Measurements from ENCODE around the gene CGB7. TPM values are rescaled to one million over a fixed set of nuclear protein-coding genes. Genes with fewer than 3 reads are reported as not detected.
"Not testable (repeated sequence)": the region's sequence is repeated elsewhere in the genome, so short reads cannot be mapped to it uniquely, and the experiment has no call there.

The CGB7 gene
- total RNA-seq, 1 experiment from 2014 or later, result 0.08 TPM

- peaks cover 8% of the 10 kb centered on the region; the same call in 1 of the 2 replicates for H3K9me3 ChIP-seq (replicated peaks)
- peaks cover 16% of the 10 kb centered on the region for H3K27me3 ChIP-seq (replicated peaks)
- H3K4me3 ChIP-seq, result no peak within 1 kb of the TSS
- H3K4me1 ChIP-seq (replicated peaks), result no peaks in the 10 kb centered on the region
- H3K27ac ChIP-seq, result no peak within 1 kb of the TSS
- DNase-seq (ENCODE audit: low read depth in 1 of 2, low spot score in 2 of 2), result no peak
- no peaks in the 10 kb centered on the region for H3K36me3 ChIP-seq
These were observed 7.4 kb upstream of the CGB7 start, which contains the start of gene NTF4 for GRCh38 chr19:49064768-49065611. Gene NTF4, minus strand, starts transcription at chr19:49064818. Its CDS starts 2,821 bp downstream, at chr19:49061997.

GRCh38 chr19:49064029-49064629, 6.6 kb upstream of the CGB7 start:
- Histone ChIP-seq H3K27me3 (replicated peaks) (peaks cover 16% of the 10 kb centered on the region), H3K9me3 (replicated peaks) (peaks cover 4% of the 10 kb centered on the region; the same call in 1 of the 2 replicates), H3K4me1 (replicated peaks) (no peaks in the 10 kb centered on the region), H3K36me3 (no peaks in the 10 kb centered on the region), H3K27ac (no peak overlapping the region), H3K4me3 (no peak overlapping the region)
- no peak for DNase-seq (ENCODE audit: low read depth in 1 of 2, low spot score in 2 of 2)

GRCh38 chr19:49061445-49061844, 3.9 kb upstream of the CGB7 start:
- Histone ChIP-seq H3K4me1 (replicated peaks) (peaks cover 15% of the 10 kb centered on the region), H3K4me3 (no peak overlapping the region), H3K36me3 (no peaks in the 10 kb centered on the region), H3K27ac (no peak overlapping the region), H3K9me3 (replicated peaks) (no peaks in the 10 kb centered on the region), H3K27me3 (replicated peaks) (peaks cover 11% of the 10 kb centered on the region)
- no peak for DNase-seq (ENCODE audit: low read depth in 1 of 2, low spot score in 2 of 2)

- Histone ChIP-seq H3K4me1 (replicated peaks) (peaks cover 19% of the 10 kb centered on the region), H3K9me3 (replicated peaks) (no peaks in the 10 kb centered on the region), H3K36me3 (no peaks in the 10 kb centered on the region), H3K4me3 (no peak overlapping the region), H3K27me3 (replicated peaks) (peaks cover 9% of the 10 kb centered on the region), H3K27ac (no peak overlapping the region)
- DNase-seq (ENCODE audit: low read depth in 1 of 2, low spot score in 2 of 2), result no peak
These were observed 3.5 kb upstream of the CGB7 start for GRCh38 chr19:49061000-49061399.

- Histone ChIP-seq H3K9me3 (replicated peaks) (no peaks in the 10 kb centered on the region), H3K4me3 (no peak overlapping the region), H3K27ac (no peak overlapping the region), H3K4me1 (replicated peaks) (peaks cover 23% of the 10 kb centered on the region), H3K36me3 (no peaks in the 10 kb centered on the region), H3K27me3 (replicated peaks) (peaks cover 1% of the 10 kb centered on the region)
- DNase-seq (ENCODE audit: low read depth in 1 of 2, low spot score in 2 of 2), result no peak
These were observed 1.5 kb upstream of the CGB7 start for GRCh38 chr19:49059053-49059452.

GRCh38 chr19:49058562-49058961, 1.0 kb upstream of the CGB7 start:
- no peak overlapping the region for H3K4me3 ChIP-seq
- peaks cover 23% of the 10 kb centered on the region for H3K4me1 ChIP-seq (replicated peaks)
- no peaks in the 10 kb centered on the region for H3K36me3 ChIP-seq
- H3K9me3 ChIP-seq (replicated peaks), result no peaks in the 10 kb centered on the region
- no peak overlapping the region for H3K27ac ChIP-seq
- no peak for DNase-seq (ENCODE audit: low read depth in 1 of 2, low spot score in 2 of 2)
- no peaks in the 10 kb centered on the region for H3K27me3 ChIP-seq (replicated peaks)

GRCh38 chr19:49056902-49057596, 500 bp downstream of the CGB7 start:
- not testable (repeated sequence) for H3K9me3 ChIP-seq (replicated peaks); H3K27me3 ChIP-seq (replicated peaks); H3K36me3 ChIP-seq; H3K27ac ChIP-seq
- peaks cover 23% of the 10 kb centered on the region for H3K4me1 ChIP-seq (replicated peaks)
- peak in 1 of 2 experiments; percentile 21 for DNase-seq (ENCODE audit: low read depth in 1 of 2, low spot score in 2 of 2)
- H3K4me3 ChIP-seq, result peak overlapping the region; percentile 50

- Histone ChIP-seq H3K36me3 (no peaks in the 10 kb centered on the region), H3K9me3 (replicated peaks) (no peaks in the 10 kb centered on the region), H3K27ac (no peak overlapping the region), H3K4me1 (replicated peaks) (peaks cover 23% of the 10 kb centered on the region), H3K4me3 (peak overlapping the region; percentile 50), H3K27me3 (replicated peaks) (no peaks in the 10 kb centered on the region)
- DNase-seq (ENCODE audit: low read depth in 1 of 2, low spot score in 2 of 2), result peak; percentile 71
These were observed 1.2 kb downstream of the CGB7 start for GRCh38 chr19:49056101-49056901.

GRCh38 chr19:49050376-49051033, 7.0 kb downstream of the CGB7 start:
- DNase-seq (ENCODE audit: low read depth in 1 of 2, low spot score in 2 of 2), result peak; percentile 60 to 83
- H3K4me1 ChIP-seq (replicated peaks); H3K36me3 ChIP-seq; H3K9me3 ChIP-seq (replicated peaks); H3K4me3 ChIP-seq; H3K27me3 ChIP-seq (replicated peaks); H3K27ac ChIP-seq: not testable (repeated sequence)

GRCh38 chr19:49049834-49050233, 7.7 kb downstream of the CGB7 start:
- H3K27ac ChIP-seq, result not testable (repeated sequence)

GRCh38 chr19:49049011-49049410, 8.5 kb downstream of the CGB7 start, which contains the start of gene CGB8:
Gene CGB8, minus strand, starts transcription at chr19:49049111. Its CDS starts 372 bp downstream, at chr19:49048739.
- H3K36me3 ChIP-seq; H3K27me3 ChIP-seq (replicated peaks); H3K9me3 ChIP-seq (replicated peaks); DNase-seq (ENCODE audit: low read depth in 1 of 2, low spot score in 2 of 2); H3K27ac ChIP-seq; H3K4me1 ChIP-seq (replicated peaks); H3K4me3 ChIP-seq: not testable (repeated sequence)

More at GRCh38 chr19:49049834-49050233, 7.7 kb downstream of the CGB7 start:
- not testable (repeated sequence) for H3K4me1 ChIP-seq (replicated peaks); H3K27me3 ChIP-seq (replicated peaks); H3K4me3 ChIP-seq; H3K36me3 ChIP-seq; DNase-seq (ENCODE audit: low read depth in 1 of 2, low spot score in 2 of 2); H3K9me3 ChIP-seq (replicated peaks)

GRCh38 chr19:49043548-49043947, 14.0 kb downstream of the CGB7 start, which contains the start of gene CGB5:
Gene CGB5, plus strand, starts transcription at chr19:49043848. Its CDS starts 362 bp downstream, at chr19:49044210.
- DNase-seq (ENCODE audit: low read depth in 1 of 2, low spot score in 2 of 2); H3K9me3 ChIP-seq (replicated peaks); H3K27me3 ChIP-seq (replicated peaks); H3K4me3 ChIP-seq; H3K27ac ChIP-seq; H3K36me3 ChIP-seq: not testable (repeated sequence)
- peaks cover 15% of the 10 kb centered on the region for H3K4me1 ChIP-seq (replicated peaks)

- not testable (repeated sequence) for H3K4me3 ChIP-seq; H3K27ac ChIP-seq; DNase-seq (ENCODE audit: low read depth in 1 of 2, low spot score in 2 of 2); H3K27me3 ChIP-seq (replicated peaks); H3K9me3 ChIP-seq (replicated peaks); H3K36me3 ChIP-seq
- H3K4me1 ChIP-seq (replicated peaks), result peaks cover 20% of the 10 kb centered on the region
These were observed 14.9 kb downstream of the CGB7 start for GRCh38 chr19:49042666-49043065.
